ENCODE data around the gene KCNK18.
"Not testable (repeated sequence)": the region's sequence is repeated elsewhere in the genome, so short reads cannot be mapped to it uniquely, and the experiment has no call there.

The KCNK18 gene

GRCh38 chr10:117222976-117223692, 25.8 kb downstream of the KCNK18 start:
- DNase-seq (ENCODE audit: low read depth) = no peak

- DNase-seq (ENCODE audit: low read depth) = no peak
Measured at GRCh38 chr10:117223693-117224430, 26.6 kb downstream of the KCNK18 start.

GRCh38 chr10:117224881-117225280, 27.6 kb downstream of the KCNK18 start:
- no peak for DNase-seq (ENCODE audit: low read depth)

GRCh38 chr10:117226813-117227451, 29.6 kb downstream of the KCNK18 start:
- DNase-seq (ENCODE audit: low read depth) = peak; percentile 37

GRCh38 chr10:117228210-117228609, 30.9 kb downstream of the KCNK18 start:
- no peak for DNase-seq (ENCODE audit: low read depth)

- not testable (repeated sequence) for DNase-seq (ENCODE audit: low read depth)
Measured at GRCh38 chr10:117230107-117230506, 32.8 kb downstream of the KCNK18 start.

GRCh38 chr10:117237401-117237991, 40.2 kb downstream of the KCNK18 start:
- no peak for DNase-seq (ENCODE audit: low read depth)

GRCh38 chr10:117239051-117239450, 41.8 kb downstream of the KCNK18 start:
- no peak for DNase-seq (ENCODE audit: low read depth)

GRCh38 chr10:117239721-117240620, 42.7 kb downstream of the KCNK18 start:
- DNase-seq (ENCODE audit: low read depth) = no peak

GRCh38 chr10:117240621-117241529, 43.6 kb downstream of the KCNK18 start, which contains the start of gene SLC18A2:
SLC18A2 (plus strand) TSS chr10:117241114; CDS start chr10:117241694, 580 bp downstream.
- no peak for DNase-seq (ENCODE audit: low read depth)

GRCh38 chr10:117241541-117242462, 44.5 kb downstream of the KCNK18 start:
- no peak for DNase-seq (ENCODE audit: low read depth)

GRCh38 chr10:117242463-117242832, 45.2 kb downstream of the KCNK18 start:
- no peak for DNase-seq (ENCODE audit: low read depth)

- no peak for DNase-seq (ENCODE audit: low read depth)
Measured at GRCh38 chr10:117246997-117247671, 49.8 kb downstream of the KCNK18 start.

- no peak for DNase-seq (ENCODE audit: low read depth)
Measured at GRCh38 chr10:117248750-117249465, 51.6 kb downstream of the KCNK18 start.

- DNase-seq (ENCODE audit: low read depth) = no peak
Measured at GRCh38 chr10:117249493-117250093, 52.3 kb downstream of the KCNK18 start.

- DNase-seq (ENCODE audit: low read depth) = no peak
Measured at GRCh38 chr10:117250411-117250810, 53.1 kb downstream of the KCNK18 start.

- no peak for DNase-seq (ENCODE audit: low read depth)
Measured at GRCh38 chr10:117253908-117254307, 56.6 kb downstream of the KCNK18 start.

GRCh38 chr10:117254338-117254737, 57.0 kb downstream of the KCNK18 start:
- no peak for DNase-seq (ENCODE audit: low read depth)

All from amniotic epithelial cell (primary cell).